Thyroid gland (tissue), 4 donors: ENCODE measurements around the gene RAPGEF1. TPM values are rescaled to one million over a fixed set of nuclear protein-coding genes. Genes with fewer than 3 reads are reported as not detected.

Experiments
- DNase-seq, 2 donors: peaks; one replicate each; pipeline ENCODE4 v3.0.0-alpha.2; 2019
- H3K27ac ChIP-seq, 3 donors: fragments of 200-600 bp; sonication (generic); 1 replicate in 2 of 3; 2 replicates in 1 of 3; pipeline ENCODE4 v1.5.1; 2016 to 2019; ENCODE audit warnings: mild to moderate bottlenecking in 1 of 3, moderate library complexity in 1 of 3
- H3K27me3 ChIP-seq: fragments of 200-600 bp; sonication (generic); one replicate; pipeline ENCODE4 v1.5.1; 2019
- H3K36me3 ChIP-seq, 2 donors: fragments of 200-600 bp; sonication (generic); one replicate each; pipeline ENCODE4 v1.5.1; 2016 to 2019
- H3K4me1 ChIP-seq, 2 donors: fragments of 200-600 bp; sonication (generic); one replicate each; pipeline ENCODE4 v1.5.1; 2017 to 2019
- H3K4me3 ChIP-seq, 3 donors: fragments of 200-600 bp; sonication (generic); replicated peaks in 1 of 3; 1 replicate in 2 of 3; 2 replicates in 1 of 3; pipeline ENCODE4 v1.5.1; 2016; ENCODE audit warnings: mild to moderate bottlenecking in 1 of 3
- H3K9me3 ChIP-seq: fragments of 200-600 bp; sonication (generic); one replicate; pipeline ENCODE4 v1.5.1; 2017
- POLR2A ChIP-seq, 2 donors: fragments of 450-650 bp; IDR thresholded peaks; one replicate each; pipeline ENCODE4 v1.6.1; 2017; ENCODE audit warnings: antibody characterized with exemption in 2 of 2, mild to moderate bottlenecking in 2 of 2, moderate library complexity in 1 of 2
- WGBS, 2 donors: methylation state at CpG; one replicate each; pipeline ENCODE4 v1.1.5; 2017; 5-methylcytosine and 5-hydroxymethylcytosine counted together
- intact Hi-C: fragments of 100-400 bp; cut with DNase I; formaldehyde crosslinking; loops from one replicate; pipeline ENCODE4 v1.15.1; 2023
- total RNA-seq, 4 donors: library from RNA; depleted of rRNA; stranded (reverse); fragments of >200 nt; gene quantifications; one replicate each; pipeline ENCODE4 v1.2.3, GENCODE V29; 2016
- TF ChIP-seq, protein P1 (sequence below), 6 experiments: fragments of 200-600 bp in 3 of 6; fragments of 450-650 bp in 3 of 6; sonication (generic) in 3 of 6; IDR thresholded peaks; one replicate each; pipeline ENCODE4 v1.5.1; 2016 to 2019; ENCODE audit warnings: antibody characterized with exemption in 6 of 6, mild to moderate bottlenecking in 2 of 6, inconsistent platforms in 1 of 6, moderate library complexity in 1 of 6

RAPGEF1 gene
- total RNA-seq, 4 donors from 2014 or later: 39.6 to 52.5 (median 44.9) TPM

DNA sequence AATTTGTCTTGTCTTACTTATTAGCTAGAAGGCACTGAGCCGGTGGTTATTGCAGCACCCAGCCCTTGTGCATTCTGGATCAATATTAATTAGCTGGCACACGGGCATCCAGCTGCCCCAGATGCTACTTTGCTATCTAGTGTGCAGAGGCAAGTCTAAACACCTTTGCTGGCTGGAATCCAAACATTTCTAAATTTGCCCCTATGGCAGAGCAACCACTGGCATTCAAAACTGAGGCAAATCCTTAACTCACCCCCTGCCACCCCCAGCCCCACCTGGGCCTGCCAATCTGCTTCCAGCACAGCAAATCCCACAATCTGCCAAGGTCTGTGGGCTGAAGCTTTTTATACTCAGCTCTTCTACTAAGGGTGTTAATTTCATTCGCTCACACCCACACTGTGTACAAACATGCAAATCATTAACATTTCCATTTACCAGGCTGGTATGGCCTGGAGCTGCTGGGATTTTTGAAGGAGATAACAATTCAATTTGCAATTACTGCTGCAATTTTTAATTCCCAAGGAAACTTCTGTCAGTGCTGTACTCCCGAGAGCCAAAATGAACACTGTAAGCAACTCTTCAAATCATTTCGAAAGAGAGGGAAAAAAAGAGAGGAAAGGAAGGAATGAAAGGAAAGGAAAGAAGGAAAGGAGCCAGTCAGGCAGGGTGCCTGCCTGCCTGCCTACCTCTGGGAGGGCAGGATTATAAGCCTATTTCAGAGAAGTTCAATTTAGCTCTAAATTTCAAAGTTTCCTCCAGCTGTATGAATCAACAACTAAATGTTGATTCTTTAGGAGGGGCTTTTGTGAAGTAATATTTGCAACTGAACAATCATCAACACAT lies 35.5 kb downstream of the RAPGEF1 start:
- no peak for DNase-seq
- H3K27ac ChIP-seq: peak overlapping the region in 1 of 3 donors; percentile 21
- H3K27me3 ChIP-seq: no peaks in the 10 kb centered on the region
- TF ChIP-seq, protein P1, sequence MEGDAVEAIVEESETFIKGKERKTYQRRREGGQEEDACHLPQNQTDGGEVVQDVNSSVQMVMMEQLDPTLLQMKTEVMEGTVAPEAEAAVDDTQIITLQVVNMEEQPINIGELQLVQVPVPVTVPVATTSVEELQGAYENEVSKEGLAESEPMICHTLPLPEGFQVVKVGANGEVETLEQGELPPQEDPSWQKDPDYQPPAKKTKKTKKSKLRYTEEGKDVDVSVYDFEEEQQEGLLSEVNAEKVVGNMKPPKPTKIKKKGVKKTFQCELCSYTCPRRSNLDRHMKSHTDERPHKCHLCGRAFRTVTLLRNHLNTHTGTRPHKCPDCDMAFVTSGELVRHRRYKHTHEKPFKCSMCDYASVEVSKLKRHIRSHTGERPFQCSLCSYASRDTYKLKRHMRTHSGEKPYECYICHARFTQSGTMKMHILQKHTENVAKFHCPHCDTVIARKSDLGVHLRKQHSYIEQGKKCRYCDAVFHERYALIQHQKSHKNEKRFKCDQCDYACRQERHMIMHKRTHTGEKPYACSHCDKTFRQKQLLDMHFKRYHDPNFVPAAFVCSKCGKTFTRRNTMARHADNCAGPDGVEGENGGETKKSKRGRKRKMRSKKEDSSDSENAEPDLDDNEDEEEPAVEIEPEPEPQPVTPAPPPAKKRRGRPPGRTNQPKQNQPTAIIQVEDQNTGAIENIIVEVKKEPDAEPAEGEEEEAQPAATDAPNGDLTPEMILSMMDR (IDR thresholded peaks at IDR 0.05): no peak
- TF ChIP-seq POLR2A (IDR thresholded peaks at IDR 0.05): no peak
- WGBS, 2 donors: 74 to 77% methylated on average over 5 of the region's 5 CpGs
- intact Hi-C loops: no loop called here
- H3K36me3 ChIP-seq: no peaks in the 10 kb centered on the region
- no peak overlapping the region for H3K4me3 ChIP-seq
- peaks cover 16 to 59% of the 10 kb centered on the region in 2 donors for H3K4me1 ChIP-seq
- no peaks in the 10 kb centered on the region for H3K9me3 ChIP-seq

DNA sequence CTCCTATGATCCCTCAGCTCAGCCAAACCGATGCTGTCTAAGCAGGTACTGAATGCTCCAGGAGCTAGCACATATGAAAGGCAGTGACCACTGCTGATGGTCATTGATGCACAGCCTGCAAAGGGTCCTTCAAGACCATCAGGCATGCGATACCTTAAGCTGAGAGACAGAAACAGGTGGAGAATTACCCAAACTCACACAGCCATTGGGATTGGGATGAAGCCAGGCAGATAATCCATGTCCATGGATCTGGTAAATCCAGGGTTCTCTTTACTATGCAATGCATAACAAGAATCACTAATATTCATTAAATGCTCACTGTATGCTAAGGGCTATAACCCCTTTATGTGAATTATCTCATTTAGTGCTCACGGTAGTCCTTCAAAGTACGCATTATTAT lies 36.2 kb downstream of the RAPGEF1 start:
- TF ChIP-seq POLR2A (IDR thresholded peaks at IDR 0.05): no peak
- TF ChIP-seq, protein P1 (IDR thresholded peaks at IDR 0.05): no peak
- Histone ChIP-seq H3K4me1 (peaks cover 17 to 59% of the 10 kb centered on the region in 2 donors), H3K36me3 (no peaks in the 10 kb centered on the region), H3K4me3 (no peak overlapping the region), H3K27ac (peak overlapping the region in 1 of 3 donors; percentile 21), H3K9me3 (no peaks in the 10 kb centered on the region), H3K27me3 (no peaks in the 10 kb centered on the region)
- no peak for DNase-seq
- intact Hi-C loops: no loop called here
- 73 to 76% methylated on average over 4 of the region's 4 CpGs for whole genome bisulfite sequencing, 2 donors

DNA sequence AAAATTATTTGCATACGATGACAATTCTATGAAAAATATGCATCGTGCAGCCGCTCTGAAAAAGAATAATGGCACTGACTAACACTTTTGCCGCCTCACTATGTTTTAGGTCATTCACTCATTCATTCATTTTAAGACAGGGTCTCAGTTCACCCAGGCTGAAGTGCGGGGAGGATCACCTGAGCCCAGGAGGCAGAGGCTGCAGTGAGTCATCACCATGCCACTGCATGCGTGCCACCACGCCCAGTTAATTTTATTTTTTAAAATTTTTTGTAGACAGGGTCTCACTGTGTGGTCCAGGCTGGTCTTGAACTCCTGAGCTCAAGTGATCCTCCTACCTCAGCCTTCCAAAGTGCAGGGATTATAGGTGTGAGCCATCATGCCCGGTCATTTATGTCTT lies 37.0 kb downstream of the RAPGEF1 start:
- no peak for DNase-seq
- WGBS, 2 donors: 89 to 93% methylated on average over 8 of the region's 8 CpGs
- Histone ChIP-seq H3K9me3 (no peaks in the 10 kb centered on the region), H3K36me3 (no peaks in the 10 kb centered on the region), H3K4me3 (no peak overlapping the region), H3K27ac (no peak overlapping the region), H3K4me1 (peaks cover 17 to 59% of the 10 kb centered on the region in 2 donors), H3K27me3 (no peaks in the 10 kb centered on the region)
- TF ChIP-seq POLR2A (IDR thresholded peaks at IDR 0.05): no peak
- TF ChIP-seq, protein P1 (IDR thresholded peaks at IDR 0.05): no peak
- intact Hi-C loops: no loop called here

DNA sequence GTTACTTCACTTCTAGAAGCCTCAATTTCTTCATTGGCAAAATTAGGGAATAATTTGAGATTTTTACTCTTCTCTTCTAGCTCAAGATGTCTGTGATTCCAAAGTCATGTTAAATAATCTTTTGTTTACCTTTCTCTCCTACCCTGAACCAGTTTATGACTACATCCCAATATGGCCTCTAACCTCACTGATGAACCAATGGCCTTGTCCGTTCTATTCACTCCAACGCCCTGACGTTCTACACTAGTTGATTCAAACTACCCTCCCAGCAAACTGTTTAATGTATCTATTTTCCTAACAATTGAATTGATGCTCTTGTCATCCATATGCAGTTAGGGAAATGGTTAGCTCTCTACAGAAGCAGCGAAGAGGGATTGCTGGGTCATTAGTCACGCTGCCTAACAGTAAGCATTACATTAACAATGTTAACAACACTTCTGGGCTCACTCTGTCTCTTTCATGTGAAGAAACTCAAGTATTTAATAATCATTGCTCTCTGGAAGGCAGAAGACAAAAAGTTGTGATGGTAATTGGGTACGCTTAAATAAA lies 38.0 kb downstream of the RAPGEF1 start:
- no peaks in the 10 kb centered on the region for H3K9me3 ChIP-seq
- intact Hi-C loops: no loop called here
- 94 to 96% methylated on average over 6 of the region's 6 CpGs for WGBS, 2 donors
- H3K27me3 ChIP-seq: no peaks in the 10 kb centered on the region
- peaks cover 23 to 59% of the 10 kb centered on the region in 2 donors for H3K4me1 ChIP-seq
- DNase-seq: no peak
- no peak for TF ChIP-seq POLR2A (IDR thresholded peaks at IDR 0.05)
- TF ChIP-seq, protein P1 (IDR thresholded peaks at IDR 0.05): no peak
- H3K36me3 ChIP-seq: no peaks in the 10 kb centered on the region
- H3K4me3 ChIP-seq: no peak overlapping the region
- H3K27ac ChIP-seq: no peak overlapping the region

DNA sequence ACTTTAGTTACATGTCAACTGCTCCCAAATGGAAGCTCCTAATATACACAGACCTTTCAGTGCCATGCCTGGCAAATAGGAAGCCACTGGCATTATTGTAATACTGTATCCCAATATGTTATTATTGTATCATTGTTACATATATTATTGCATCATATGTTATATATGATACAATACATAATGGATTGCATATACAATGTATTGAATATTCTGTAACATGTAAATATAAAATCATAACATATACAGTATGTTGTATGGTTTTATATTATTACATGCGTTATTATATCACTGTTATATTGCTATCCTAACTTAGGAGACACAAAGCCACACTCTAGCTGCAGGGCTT lies 38.5 kb downstream of the RAPGEF1 start:
- Histone ChIP-seq H3K27me3 (no peaks in the 10 kb centered on the region), H3K9me3 (no peaks in the 10 kb centered on the region), H3K4me1 (peaks cover 27 to 61% of the 10 kb centered on the region in 2 donors), H3K4me3 (no peak overlapping the region), H3K36me3 (no peaks in the 10 kb centered on the region), H3K27ac (no peak overlapping the region)
- DNase-seq: no peak
- intact Hi-C loops: no loop called here
- 92% methylated on average over 1 of the region's 1 CpG for WGBS, 2 donors
- TF ChIP-seq, protein P1 (IDR thresholded peaks at IDR 0.05): no peak
- no peak for TF ChIP-seq POLR2A (IDR thresholded peaks at IDR 0.05)
